Liver (tissue), 3 donors: ENCODE data around the gene NPS.

Source experiments
- ATF3 ChIP-seq: IDR thresholded peaks from 2 replicates; pipeline ENCODE4 v1.6.1; 2016; ENCODE audit warnings: antibody characterized with exemption
- CTCF ChIP-seq: fragments of 150-350 bp; IDR thresholded peaks from 2 replicates; pipeline ENCODE4 v1.5.1; 2017; ENCODE audit warnings: improper control_type of control experiment, low read depth, low read length; ENCODE audit not compliant: missing input control
- EGR1 ChIP-seq, 2 donors: IDR thresholded peaks; 2 replicates each; pipeline ENCODE4 v1.6.1; 2016 to 2018; ENCODE audit warnings: antibody characterized with exemption in 2 of 2, low read depth in 2 of 2
- FOXA1 ChIP-seq: IDR thresholded peaks from 2 replicates; pipeline ENCODE4 v1.6.1; 2016; ENCODE audit warnings: antibody characterized with exemption
- JUND ChIP-seq, 2 donors: IDR thresholded peaks; 2 replicates each; pipeline ENCODE4 v1.6.1; 2016; ENCODE audit warnings: antibody characterized with exemption in 2 of 2
- MAX ChIP-seq: IDR thresholded peaks from 2 replicates; pipeline ENCODE4 v1.6.1; 2016; ENCODE audit warnings: antibody characterized with exemption
- NR2F2 ChIP-seq: IDR thresholded peaks from 2 replicates; pipeline ENCODE4 v1.6.1; 2016; ENCODE audit warnings: antibody characterized with exemption
- RAD21 ChIP-seq, 2 donors: IDR thresholded peaks; 2 replicates each; pipeline ENCODE4 v1.6.1; 2016; ENCODE audit warnings: antibody characterized with exemption in 2 of 2, mild to moderate bottlenecking in 2 of 2
- REST ChIP-seq: IDR thresholded peaks from 2 replicates; pipeline ENCODE4 v1.6.1; 2016; ENCODE audit warnings: antibody characterized with exemption, mild to moderate bottlenecking
- RXRA ChIP-seq, 2 donors: IDR thresholded peaks; 2 replicates each; pipeline ENCODE4 v1.6.1; 2017 to 2018; ENCODE audit warnings: antibody characterized with exemption in 2 of 2, mild to moderate bottlenecking in 1 of 2
- SP1 ChIP-seq: IDR thresholded peaks from 2 replicates; pipeline ENCODE4 v1.6.1; 2018; ENCODE audit warnings: antibody characterized with exemption, mild to moderate bottlenecking
- TAF1 ChIP-seq: conservative IDR thresholded peaks from 2 replicates; pipeline ENCODE4 v1.6.1; 2016; ENCODE audit warnings: antibody characterized with exemption, mild to moderate bottlenecking
- YY1 ChIP-seq: IDR thresholded peaks from 2 replicates; pipeline ENCODE4 v1.6.1; 2016; ENCODE audit warnings: antibody characterized with exemption, mild to moderate bottlenecking
- ZBTB33 ChIP-seq: IDR thresholded peaks from 2 replicates; pipeline ENCODE4 v1.6.1; 2016; ENCODE audit warnings: antibody characterized with exemption
- donor health status: healthy.
- donor health status: healthy.

- no peak for TF ChIP-seq CTCF
- no peak for TF ChIP-seq EGR1 (IDR thresholded peaks at IDR 0.05; ENCODE audit: low read depth in 2 of 2)
- TF ChIP-seq MAX: no peak
- no peak for TF ChIP-seq TAF1
- TF ChIP-seq REST: no peak
- no peak for TF ChIP-seq FOXA1
- TF ChIP-seq ZBTB33: no peak
- no peak for TF ChIP-seq ATF3
- TF ChIP-seq RXRA (IDR thresholded peaks at IDR 0.05): no peak
- TF ChIP-seq SP1: no peak
- no peak for TF ChIP-seq RAD21 (IDR thresholded peaks at IDR 0.05)
- TF ChIP-seq YY1: no peak
- TF ChIP-seq JUND (IDR thresholded peaks at IDR 0.05): no peak
- no peak for TF ChIP-seq NR2F2
Observed at GRCh38 chr10:127576051-127576450, 26.9 kb downstream of the NPS start.
